DMS 273 (cell line): ENCODE data around the gene DIP2B.
"Not testable (repeated sequence)": the region's sequence is repeated elsewhere in the genome, so short reads cannot be mapped to it uniquely, and the experiment has no call there.

ENCODE experiments used
- DNase-seq: peaks from one replicate; lab custom pipeline; 2025; ENCODE audit not compliant: unreplicated experiment; lab: John Stamatoyannopoulos, UW

Gene DIP2B

DNA sequence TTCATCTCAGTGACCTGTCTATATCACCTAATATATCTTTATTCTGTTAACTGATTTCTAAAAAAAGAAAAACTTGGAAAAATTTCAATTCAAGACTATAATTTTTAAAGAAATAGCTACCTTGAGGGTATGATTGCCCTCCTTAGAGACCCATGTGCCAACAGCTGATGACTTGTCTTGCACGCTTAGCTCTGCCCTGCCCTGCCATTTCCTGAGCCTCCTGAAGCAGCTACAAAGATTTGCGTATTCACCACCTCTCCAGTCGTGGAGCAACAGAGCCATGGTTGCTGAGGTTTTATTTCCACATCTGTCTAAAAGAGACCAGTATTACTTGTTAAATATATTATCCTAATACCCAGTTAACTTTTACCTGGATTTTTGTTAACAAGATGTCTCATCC, 167.4 kb downstream of the DIP2B start:
- DNase-seq: no peak

DNA sequence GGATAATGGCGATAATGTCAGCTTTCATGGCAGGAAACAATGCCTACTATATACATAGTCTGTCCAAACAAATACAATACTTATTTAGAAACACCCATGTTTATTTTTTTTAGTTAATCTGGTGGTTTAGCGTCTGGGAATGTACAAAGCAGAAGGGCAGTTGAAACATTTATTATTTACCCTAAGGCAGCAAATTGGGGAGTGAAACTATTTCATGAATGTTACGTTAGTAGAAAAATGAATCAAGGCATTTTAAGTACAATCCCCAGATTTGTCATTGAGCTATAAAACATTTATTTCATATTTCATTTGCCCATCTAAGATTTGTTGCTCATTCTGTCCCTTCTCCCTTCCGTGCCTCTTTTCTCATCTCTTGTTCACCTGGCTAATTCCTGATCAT, 172.0 kb downstream of the DIP2B start:
- DNase-seq: no peak

DNA sequence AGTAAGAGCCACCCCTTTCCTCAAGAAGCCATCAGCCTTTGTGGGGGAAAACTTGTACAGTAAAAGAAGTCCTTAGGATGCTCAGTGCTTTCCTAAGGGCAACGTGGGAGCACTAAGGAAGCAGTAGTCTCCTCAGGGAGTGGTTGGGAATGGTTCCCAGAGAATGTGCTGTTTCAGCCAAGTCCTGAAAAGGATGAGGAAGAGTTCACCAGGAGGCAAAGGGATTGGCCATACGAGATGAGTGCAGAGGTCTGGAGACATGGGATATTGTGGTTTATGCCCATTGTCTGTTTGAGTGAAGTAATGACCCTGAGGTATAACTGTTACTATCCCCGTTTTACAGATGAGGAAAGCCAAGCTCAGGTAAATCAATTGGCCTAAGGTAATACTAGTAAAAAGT, 173.1 kb downstream of the DIP2B start:
- DNase-seq: no peak

DNA sequence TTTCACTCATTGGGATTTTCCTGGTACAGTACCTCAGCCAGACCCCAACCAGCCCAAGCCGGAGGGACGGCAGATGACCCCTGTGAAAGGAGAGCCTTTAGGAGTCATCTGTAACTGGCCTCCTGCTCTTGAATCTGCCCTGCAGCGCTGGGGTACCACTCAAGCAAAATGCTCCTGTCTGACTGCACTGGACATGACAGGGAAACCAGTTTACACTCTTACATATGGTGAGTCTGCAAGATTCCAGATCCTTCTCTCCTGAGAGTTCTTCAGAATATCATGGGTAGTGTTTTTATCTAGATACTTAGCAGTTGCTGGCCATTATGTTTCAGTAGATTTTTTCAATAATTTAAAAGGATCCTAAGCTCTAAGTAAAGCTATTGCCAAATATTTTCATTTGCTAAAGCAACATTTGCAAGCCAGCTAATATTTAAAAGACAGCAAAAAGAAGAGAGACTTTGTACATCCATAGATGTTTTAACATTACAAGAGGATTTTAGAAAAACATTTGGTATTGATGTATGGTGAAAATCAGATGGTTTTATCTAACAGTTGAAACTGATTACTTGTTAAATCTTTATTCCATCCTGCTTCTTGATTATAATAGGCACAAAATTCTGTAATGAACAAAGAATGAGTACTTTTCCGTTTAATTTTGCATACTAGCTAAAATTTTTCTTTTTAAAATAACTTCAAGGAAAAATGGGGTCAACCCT, 174.0 kb downstream of the DIP2B start:
- no peak for DNase-seq

DNA sequence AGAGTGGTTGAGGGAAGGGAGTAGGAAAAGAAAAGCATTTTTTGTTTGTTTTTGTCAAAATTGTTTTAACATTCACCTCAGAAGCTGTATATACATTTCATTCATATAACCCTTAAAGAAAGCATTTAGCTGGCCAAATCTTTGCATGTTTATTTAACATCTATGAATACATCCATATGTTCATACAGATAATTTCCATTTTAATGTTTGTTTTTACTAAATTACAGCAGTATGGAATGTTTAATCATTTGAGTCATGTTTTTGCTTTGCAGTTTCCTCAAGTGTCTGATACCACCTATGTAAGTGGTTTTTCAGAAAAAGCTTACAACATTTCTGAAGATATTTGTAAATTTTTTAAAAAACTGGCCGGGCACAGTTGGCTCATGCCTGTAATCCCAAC, 174.8 kb downstream of the DIP2B start:
- DNase-seq: no peak

DNA sequence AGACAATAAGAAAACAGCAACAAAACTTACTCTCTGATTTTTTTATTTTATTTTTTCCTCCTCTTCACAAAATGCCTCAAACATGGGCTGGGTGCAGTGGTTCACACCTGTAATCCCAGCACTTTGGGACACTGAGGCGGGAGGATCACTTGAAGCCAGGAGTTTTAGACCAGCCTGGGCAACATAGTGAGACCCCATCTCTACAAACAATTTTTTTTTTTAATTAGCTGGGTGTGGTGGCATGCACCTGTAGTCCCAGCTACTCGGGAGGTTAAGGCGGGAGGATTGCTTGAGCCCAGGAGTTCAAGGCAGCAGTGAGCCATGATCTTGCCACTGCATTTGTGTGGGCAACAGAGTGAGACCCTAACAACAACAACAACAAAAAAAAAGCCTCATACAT, 176.3 kb downstream of the DIP2B start:
- DNase-seq: not testable (repeated sequence)

DNA sequence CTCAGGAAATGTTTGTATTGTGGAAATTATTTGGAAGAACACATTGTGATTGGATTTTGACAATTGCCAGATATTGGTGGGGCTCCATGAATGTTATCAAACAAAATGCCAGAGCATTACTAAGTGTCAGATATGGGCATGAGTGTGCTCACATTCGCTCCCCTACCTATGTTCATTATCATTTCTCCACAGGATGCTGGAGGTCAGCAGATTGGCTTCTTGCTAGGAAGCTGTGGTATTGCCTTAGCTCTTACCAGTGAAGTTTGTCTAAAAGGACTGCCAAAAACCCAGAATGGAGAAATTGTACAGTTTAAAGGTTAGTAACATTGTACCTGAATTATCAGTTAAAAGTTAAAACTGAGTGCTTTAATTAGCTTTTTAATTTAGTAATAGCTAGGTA, 180.9 kb downstream of the DIP2B start:
- DNase-seq: no peak

DNA sequence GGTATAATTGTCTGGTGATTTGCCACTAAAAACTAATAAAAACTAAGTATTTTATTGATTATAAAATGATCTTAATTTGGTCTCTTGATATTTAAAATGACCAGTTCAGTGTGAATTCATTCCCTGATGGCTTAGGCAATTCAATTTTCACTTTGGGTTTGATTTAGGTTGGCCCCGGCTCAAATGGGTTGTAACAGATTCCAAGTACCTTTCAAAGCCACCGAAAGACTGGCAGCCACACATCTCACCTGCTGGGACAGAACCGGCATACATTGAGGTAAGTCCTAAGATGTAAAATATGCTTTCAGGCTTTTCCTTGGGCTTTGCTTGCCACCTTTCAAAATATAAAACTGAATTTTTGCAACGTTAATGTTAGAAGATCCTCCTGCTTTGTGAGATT, 181.6 kb downstream of the DIP2B start:
- no peak for DNase-seq

DNA sequence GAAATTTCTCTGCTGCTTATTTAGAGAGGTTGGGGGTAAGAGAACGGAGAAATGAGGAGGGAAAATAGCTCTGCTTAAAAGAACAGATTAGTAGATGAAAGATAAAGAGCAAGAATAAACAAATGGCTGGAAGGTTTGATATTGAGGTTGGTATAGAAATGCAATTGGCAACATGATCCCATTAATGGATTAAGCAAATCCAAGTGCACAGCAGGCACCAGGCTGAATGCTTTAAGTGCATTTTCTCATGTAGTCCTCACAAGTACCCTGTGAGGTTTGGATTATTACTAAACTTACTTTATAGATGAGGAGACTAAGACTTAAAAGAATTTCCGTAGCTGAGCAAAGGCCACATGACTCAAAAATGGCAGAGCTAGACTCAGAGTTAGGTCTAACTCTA, 182.2 kb downstream of the DIP2B start:
- no peak for DNase-seq

DNA sequence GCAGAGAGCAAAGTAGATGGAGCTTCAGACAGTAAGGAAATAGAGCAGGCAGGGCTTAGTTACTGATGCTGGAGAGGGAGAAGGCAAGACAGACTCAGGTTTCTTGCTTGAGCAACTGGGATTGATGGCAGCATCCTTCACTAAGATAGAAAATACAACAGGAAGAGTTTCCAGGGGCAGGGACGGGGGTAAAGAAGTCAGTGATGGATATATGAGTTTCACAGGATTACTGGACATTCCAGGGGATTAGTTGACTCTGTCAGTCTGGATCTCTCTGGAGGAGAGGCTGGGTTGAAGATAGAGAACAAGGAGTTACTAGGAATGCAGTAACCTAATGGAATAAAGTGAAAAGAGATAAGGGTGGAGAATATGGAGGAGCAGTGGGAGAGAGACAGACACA, 184.7 kb downstream of the DIP2B start:
- DNase-seq: no peak

DNA sequence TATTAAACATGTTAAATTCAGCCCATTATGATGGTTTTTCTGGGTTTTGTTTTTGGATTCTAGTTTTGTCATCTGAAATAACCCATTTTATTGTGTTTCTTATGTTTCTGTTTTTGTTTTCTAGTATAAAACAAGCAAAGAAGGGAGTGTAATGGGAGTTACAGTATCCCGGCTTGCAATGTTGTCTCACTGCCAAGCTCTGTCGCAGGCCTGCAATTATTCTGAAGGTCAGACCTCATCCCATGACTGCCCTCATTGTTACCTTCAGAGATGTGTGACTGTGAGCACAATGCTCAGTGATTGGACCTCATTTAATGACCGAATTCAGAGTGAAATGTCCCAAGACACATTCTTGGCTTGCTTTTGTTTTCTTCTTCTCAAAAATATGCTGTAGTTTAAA, 186.1 kb downstream of the DIP2B start:
- DNase-seq: no peak

DNA sequence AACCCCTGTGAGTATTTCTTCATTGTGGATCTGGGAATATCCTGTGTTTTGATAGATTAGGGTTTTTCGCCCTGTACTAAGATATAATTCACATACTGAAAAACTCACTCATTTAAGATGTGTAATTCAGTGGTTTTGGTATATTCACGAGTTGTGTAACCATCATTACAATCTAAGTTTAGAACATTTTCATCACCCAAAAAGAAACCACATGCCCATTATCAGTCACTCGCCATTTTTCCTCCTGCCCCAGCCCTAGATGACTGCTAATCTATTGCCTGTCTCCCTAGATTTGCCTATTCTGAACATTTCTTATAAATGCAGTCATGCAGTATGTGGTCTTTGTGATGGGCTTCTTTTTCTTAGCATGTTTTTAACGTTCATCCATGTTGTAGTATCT, 191.2 kb downstream of the DIP2B start:
- DNase-seq: no peak

DNA sequence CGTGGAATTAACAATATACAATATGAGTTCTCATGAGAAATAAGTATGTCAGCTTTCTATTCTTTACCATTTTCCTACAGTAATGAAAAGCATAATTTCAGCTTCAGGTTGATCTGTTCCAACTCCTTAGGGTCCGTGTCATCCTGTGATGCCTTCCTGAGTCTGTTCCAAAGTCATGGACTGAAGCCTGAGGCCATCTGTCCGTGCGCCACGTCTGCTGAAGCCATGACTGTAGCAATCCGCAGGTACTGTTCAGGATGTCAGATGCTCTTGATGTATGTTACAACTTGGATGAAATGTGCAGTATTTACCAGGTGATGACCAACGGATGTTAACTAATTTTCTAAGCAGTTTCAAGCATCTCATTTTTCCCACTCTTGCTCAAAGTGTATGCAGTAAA, 192.1 kb downstream of the DIP2B start:
- no peak for DNase-seq

DNA sequence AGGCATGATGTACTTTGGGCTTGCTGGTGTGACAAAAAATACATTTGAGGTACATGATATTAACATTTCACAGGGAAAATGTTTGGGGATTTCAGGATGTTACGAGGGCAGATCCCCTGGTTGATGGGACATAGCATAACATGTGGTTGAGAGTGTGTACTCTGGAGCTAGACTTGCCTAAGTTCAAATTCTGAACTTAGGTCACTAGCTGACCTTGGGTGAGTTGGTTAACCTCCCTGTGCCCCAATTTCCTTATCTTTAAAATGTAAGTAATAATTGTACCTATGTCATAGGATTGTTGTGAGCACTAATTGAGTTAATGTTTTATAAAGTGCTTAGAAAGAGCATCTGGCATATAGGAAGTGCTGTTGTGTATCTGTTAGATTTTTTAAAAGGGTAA, 194.4 kb downstream of the DIP2B start:
- no peak for DNase-seq

DNA sequence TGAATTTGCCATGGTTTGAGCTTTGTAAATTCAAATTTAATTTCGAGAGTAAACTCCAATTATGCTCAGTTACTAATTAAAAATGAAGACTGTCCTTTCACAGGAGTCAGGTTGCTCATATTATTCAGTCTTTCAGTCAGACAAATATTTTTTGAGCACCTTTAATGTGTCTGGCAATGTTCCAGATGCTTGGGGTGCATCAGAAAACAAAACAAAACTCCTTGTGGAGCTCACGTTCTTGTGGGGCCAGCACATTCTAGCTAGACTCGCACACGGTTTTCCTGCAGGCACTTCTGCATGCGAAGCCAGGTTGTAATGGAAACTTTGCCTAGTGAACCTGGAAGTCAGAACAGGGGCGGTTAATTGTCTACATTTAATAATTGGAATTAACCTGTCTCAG, 195.2 kb downstream of the DIP2B start:
- peak; percentile 1 for DNase-seq

DNA sequence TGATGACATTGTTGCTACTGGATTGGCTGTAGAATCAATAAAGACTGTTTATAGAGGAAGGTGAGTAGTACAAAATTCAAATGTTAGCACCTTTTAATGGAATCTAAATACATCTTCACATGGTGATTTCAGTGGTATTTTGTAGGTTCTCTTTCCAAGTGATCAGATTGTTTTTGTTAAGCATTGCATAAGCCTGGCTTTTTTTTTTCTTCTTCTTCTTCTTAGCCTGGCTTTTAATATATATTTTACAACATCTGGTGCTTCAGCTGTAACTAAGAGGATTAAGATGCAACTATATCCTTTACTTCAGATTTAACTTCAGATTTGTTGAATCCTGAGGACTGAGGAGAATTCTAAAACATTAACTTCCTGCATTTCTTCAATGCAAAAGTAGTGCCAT, 201.8 kb downstream of the DIP2B start:
- no peak for DNase-seq

DNA sequence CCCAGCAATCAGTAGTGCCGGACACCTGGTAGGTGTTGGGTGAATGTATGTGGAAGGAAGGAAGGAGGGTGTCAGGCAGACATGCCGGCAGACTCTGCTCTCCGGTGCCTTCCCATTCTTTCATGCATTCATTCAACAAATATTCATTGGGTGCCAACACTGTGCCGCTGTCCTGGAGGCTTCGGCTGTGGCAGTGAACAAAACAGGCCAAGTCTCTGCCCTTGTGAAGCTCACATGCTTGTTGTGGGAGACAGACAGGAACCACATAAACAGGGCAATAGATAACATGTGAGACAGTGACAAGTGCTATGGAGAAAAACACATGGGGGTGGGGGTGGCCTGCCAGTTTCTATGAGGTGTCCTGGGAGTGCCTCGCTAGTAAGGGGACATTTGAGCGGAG, 202.6 kb downstream of the DIP2B start:
- DNase-seq: no peak

DNA sequence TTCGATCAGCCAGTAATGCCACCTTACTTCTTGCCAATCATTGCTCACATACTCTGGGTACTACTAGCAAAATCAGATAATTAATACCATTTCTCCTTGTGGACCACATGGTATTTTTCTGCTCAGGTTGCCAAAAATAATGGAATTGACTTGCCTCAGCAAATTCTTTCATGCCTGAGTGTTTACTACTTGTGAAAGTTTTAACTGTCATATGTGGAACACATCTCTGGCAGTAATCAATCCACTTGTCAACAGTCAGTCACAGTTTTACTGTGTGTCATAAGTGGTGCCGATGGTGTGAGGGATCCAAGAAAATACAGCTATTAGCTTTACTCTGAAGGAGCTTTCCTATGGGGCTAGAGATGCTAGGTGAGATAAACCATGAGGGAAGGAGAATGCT, 203.8 kb downstream of the DIP2B start:
- DNase-seq: no peak

DNA sequence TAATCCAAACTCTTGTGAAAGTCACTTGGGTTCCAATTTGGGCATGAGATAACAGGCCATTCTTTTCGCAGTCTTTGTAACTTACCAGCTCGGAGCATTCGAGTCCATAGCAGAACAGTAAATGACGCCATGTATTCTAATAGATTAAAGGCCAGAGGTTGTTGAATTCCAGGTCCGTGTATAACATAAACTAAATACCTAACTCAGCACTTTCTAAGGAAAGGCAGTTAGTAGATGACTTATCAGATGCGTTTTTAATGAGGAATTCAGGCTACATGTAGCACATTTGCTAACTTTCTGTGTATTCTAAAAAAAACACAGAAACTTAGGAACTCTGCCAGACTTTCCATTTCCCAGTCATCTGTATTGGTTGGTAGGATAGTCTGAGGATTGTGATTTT, 206.3 kb downstream of the DIP2B start:
- DNase-seq: no peak

DNA sequence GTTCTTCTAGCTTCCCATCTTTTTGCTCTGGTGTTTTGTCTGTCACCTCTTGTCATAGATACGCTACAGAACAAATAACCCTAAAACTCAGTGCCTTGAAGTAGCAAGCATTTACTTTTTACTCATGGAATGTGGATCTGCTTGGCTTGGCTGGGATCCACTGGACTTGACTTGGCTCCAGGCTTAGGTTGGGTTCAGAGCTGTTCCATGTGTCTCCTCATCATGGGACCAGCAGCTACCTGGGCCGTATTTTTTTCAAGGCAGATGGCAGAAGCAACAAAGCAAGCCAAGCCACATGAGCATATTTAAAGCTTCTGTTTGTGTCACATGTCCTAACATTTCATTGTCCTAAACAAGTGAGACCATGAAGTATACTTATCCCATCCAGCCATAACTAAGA, 210.4 kb downstream of the DIP2B start:
- no peak for DNase-seq

DNA sequence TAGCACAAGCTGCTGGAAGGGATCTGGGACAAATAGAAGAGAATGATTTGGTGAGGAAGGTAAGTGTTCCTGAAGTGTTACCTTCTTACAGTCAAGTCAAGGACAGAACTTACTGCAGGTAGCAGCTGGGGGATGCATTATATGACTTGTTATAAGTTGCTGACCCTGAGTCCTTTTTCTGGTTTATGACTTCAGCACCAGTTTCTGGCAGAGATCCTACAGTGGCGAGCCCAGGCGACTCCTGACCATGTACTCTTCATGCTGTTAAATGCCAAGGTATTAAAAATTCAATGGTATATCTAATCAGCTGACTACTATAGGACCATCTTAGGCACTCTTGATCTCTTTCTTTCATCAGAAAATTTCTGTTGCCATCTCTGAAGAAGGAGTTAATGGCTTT, 214.0 kb downstream of the DIP2B start:
- DNase-seq: no peak

DNA sequence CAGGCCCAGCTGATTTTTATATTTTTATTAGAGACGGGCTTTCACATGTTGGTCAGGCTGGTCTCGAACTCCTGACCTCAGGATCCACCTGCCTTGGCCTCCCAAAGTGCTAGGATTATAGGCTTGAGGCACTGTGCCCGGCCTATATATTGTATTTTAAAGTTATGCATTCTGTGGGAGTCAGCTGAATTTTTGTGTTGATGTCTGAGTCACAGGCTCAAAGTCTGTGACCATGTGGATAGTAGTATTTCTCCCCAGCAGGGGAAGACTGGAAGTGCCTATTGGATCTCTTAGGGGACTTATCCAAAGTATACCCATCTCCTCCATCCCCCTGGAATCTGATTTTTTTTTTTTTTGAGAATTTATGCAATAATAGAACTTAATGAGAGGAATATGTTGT, 215.3 kb downstream of the DIP2B start:
- no peak for DNase-seq

DNA sequence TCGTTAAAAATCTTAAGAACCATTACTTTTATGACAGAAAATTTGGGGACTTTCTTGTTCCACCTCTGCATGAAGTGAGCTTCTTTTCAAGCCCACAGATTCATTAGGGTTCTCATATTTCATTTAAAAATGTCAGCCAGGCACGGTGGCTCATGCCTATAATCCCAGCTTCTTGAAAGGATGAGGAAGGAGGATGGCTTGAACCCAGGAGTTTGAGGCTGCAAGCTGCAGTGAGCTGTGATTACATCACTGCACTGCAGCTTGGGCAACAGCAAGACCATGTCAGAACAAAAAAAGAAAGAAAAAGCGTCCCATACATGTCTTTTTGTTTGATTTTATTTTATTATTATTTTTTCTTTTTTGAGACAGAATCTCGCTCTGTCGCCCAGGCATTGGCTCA, 215.7 kb downstream of the DIP2B start:
- no peak for DNase-seq

DNA sequence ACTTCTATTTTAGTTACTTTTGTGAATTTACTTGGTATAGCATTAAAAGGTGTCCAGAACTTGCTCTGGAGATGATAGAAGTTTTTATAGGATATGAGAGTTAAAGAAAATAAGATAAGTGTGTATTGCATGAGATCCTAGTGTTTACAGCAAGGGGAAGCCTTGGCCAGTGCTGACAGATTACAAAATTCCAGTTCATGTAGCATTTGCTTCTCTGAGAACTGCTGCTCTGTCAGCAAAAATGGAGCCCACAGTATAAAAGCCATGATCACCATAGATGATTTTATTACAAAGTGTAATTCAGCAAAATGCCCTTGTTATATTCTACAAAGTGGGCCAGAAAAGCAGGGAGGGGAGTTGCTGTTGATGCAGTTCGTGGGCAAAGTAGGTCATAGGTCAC, 219.1 kb downstream of the DIP2B start:
- DNase-seq: no peak
